GM19467 (cell line): Measurements from ENCODE around the gene ATRAID.
"Not testable (repeated sequence)": the region's sequence is repeated elsewhere in the genome, so short reads cannot be mapped to it uniquely, and the experiment has no call there.

Source experiments
- ATAC-seq: cut with Tn5 transposase; IDR thresholded peaks from one replicate; pipeline ENCODE4 v1.9.1; 2021; ENCODE audit warnings: mild to moderate bottlenecking, moderate library complexity; ENCODE audit not compliant: unreplicated experiment

The ATRAID gene

GRCh38 chr2:27191070-27191829, 20.6 kb upstream of the ATRAID start:
- ATAC-seq, result no peak

GRCh38 chr2:27194538-27195354, 17.1 kb upstream of the ATRAID start:
- no peak for ATAC-seq

DNA sequence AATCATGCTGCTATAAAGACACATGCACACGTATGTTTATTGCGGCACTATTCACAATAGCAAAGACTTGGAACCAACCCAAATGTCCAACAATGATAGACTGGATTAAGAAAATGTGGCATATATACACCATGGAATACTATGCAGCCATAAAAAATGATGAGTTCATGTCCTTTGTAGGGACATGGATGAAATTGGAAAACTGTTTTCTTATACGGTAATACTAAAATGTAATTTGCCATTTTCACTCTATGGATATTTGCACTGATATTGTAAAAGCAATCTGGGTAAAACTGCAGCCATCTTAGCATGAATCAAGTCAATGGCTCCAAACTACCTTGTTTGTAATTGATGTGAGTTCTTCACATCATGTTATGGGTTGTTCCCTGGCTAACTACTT, 16.0 kb upstream of the ATRAID start:
- not testable (repeated sequence) for ATAC-seq

GRCh38 chr2:27198068-27198467, 13.8 kb upstream of the ATRAID start:
- ATAC-seq, result not testable (repeated sequence)

DNA sequence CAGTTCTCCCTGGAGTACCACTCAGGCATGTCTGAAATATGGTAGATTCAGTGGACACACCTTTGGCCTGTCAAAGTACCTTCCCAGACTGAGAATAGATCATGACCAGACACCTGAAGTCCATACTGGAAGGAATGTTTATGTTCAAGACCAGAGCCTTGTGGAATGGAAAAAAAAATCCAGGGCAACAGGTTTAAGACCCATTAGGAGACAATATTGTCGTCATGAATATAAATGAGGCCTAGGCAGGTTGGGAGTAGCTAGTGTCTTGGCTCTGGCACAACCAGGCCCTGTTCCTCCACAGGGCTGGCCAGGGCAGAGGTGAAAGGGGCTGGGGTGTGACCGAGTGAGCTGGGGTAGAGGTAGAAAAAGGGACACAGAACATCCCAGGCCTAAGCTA, 13.2 kb upstream of the ATRAID start:
- no peak for ATAC-seq

- ATAC-seq, result no peak
These were observed 12.6 kb upstream of the ATRAID start for GRCh38 chr2:27199241-27199640.

DNA sequence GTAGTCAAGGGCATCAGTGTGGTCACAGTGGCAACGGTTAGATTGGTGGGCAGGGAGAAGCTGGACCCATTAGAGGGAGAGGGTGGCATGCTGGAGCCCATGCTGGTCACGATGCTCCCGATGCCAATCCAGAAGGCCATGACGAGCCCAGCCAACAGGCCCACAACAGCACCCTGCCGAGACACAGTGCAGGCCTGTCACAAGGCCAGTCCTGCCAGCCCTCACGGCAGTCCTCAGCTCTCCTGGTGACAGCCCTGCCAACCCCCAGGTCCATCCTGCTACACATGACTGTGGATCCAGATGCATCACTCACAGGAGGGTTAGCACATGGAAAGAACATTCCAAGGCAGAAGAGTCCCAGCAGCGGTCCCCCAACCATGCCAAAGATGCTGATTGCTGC, 10.2 kb upstream of the ATRAID start:
- ATAC-seq, result no peak

DNA sequence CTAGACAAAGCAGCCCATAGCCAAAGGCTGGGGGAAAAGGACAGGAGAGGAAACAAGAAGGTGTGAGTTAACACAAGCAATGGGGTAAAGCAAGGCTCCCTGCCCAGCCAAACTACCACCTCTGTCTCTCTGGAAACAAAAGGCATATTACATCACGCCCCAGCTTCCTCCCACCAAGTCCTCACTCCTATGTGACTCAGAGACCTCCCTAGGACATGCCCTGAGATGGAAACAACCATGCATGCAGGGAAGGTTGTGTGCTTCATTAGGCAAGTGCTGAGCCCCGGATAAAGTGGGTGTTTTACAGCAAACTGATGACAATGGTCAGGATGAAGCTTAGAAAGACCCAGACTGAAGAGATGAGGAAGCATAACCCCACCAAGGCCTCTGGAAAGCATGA, 9.0 kb upstream of the ATRAID start:
- ATAC-seq, result no peak

GRCh38 chr2:27203741-27204140, 8.1 kb upstream of the ATRAID start:
- ATAC-seq, result no peak

DNA sequence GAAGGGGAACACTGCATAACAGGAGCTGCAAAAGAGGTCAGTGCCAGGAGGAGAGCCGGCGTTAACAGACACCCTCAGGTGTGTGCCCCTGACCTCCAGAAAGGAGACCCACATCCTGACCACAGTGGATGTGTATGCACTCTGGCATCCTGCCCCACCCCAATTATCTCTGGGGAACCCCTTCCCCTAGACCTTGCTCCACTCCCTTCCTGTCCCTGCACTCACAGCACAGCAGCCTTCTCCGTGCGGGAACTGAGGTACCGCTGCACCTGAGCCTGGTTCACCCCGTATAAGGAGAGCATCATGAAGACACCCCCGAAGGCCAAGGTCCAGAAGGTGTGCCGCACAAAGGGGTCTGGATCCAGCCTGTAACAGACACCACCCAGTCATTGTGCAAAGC, 7.3 kb upstream of the ATRAID start:
- no peak for ATAC-seq

GRCh38 chr2:27205206-27205605, 6.6 kb upstream of the ATRAID start:
- no peak for ATAC-seq

- ATAC-seq, result no peak
These were observed 5.5 kb upstream of the ATRAID start for GRCh38 chr2:27206346-27206745.

GRCh38 chr2:27208486-27209050, 3.3 kb upstream of the ATRAID start:
- no peak for ATAC-seq

DNA sequence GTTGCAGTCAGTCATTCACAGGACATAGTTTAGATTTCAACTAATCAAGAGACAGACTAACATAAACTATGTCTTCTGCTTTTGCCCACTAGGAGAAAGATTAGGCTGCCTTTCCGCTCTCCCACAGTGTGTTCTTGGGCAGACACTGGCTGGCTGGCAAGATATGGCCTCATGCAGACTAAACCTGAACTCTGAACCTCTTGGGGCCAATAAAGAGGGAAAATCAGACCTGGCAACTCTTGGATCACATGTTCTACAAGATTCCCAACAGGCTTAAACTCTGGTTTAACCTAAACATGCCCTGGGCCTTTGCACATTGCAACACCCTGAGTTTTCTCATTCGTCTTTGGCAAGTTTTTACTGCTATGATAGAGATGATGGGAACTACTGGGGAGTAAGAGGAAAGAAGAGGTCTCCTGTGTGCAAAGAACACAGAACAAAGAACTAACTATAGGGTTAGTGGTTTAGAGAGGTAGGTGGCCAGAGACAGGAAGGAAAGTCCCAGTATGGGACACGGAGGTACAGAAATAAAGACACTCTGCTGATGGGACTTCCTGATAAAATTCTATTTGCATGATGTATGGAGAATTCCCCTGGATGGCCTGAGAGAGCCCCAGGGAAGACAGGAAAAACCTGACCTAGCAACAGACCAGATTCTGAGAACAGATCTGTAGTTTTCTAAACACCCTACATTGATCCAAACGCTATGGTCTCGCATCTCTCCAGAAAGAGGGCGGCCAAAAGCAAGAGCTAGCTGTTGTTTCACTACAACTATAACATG, 2.0 kb upstream of the ATRAID start:
- no peak for ATAC-seq

DNA sequence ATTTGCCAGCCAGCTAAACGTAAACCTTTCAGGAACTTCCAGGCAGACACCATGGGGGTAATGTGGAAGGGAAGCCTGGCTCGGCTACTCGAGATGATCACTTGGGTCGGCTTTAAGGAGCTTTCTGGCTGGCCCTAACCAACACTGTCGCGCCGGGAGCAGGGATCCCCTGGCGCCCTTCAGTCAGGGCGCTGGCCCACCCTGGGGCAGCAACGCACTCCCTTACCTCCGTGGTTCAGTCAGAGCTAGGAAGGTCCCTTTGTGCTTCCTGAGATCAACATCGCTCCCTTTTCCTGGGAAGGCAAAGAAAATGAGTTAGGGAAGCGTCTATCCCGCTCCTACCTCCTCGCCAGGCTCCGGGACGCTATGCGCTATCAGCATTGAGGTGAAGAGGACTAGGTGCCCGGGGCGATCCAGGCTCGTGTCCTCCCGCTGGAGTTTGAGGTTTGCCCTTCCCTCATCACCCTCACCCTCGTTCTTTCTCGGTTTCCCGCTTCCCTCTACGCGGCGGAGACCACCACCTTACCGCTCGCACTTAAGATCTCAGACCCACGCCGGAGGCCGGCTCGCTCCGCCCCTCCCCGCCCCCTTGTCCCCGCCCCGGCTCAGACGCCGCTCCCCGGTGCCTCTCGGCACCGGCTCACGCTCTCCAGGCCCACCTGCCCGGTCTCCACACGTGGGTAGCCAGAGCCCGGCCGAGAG, 449 bp upstream of the ATRAID start:
- no peak for ATAC-seq

- no peak for ATAC-seq
These were observed 1.0 kb downstream of the ATRAID start for GRCh38 chr2:27212626-27213471.

- no peak for ATAC-seq
These were observed 3.1 kb downstream of the ATRAID start for GRCh38 chr2:27214941-27215340.

- no peak for ATAC-seq
These were observed 4.7 kb downstream of the ATRAID start for GRCh38 chr2:27216416-27217137.
